Testis (tissue), 3 donors: ENCODE data around the gene DAP. TPM values are rescaled to one million over a fixed set of nuclear protein-coding genes. Genes with fewer than 3 reads are reported as not detected.

Experiments
- DNase-seq: peaks from one replicate; pipeline ENCODE4 v3.0.0-alpha.2; 2019
- H3K27ac ChIP-seq, 2 donors: fragments of 200-600 bp; sonication (generic); one replicate each; pipeline ENCODE4 v1.5.1; 2019
- H3K27me3 ChIP-seq: fragments of 200-600 bp; sonication (generic); one replicate; pipeline ENCODE4 v1.5.1; 2019
- H3K36me3 ChIP-seq: fragments of 200-600 bp; sonication (generic); one replicate; pipeline ENCODE4 v1.5.1; 2017; ENCODE audit warnings: low read depth; ENCODE audit errors: missing control alignments
- H3K4me1 ChIP-seq: fragments of 200-600 bp; sonication (generic); one replicate; pipeline ENCODE4 v1.5.1; 2019
- H3K4me3 ChIP-seq, 2 donors: fragments of 200-600 bp; sonication (generic); one replicate each; pipeline ENCODE4 v1.5.1; 2017 to 2019
- H3K9me3 ChIP-seq: fragments of 200-600 bp; sonication (generic); one replicate; pipeline ENCODE4 v1.5.1; 2017
- POLR2A ChIP-seq: fragments of 450-650 bp; IDR thresholded peaks from one replicate; pipeline ENCODE4 v1.6.1; 2017; ENCODE audit warnings: antibody characterized with exemption, mild to moderate bottlenecking, moderate library complexity
- WGBS, 2 donors: methylation state at CpG; one replicate each; pipeline ENCODE4 v1.1.5; 2018; 5-methylcytosine and 5-hydroxymethylcytosine counted together
- intact Hi-C: fragments of 100-400 bp; cut with DNase I; formaldehyde crosslinking; loops from one replicate; pipeline ENCODE4 v1.15.1; 2023; ENCODE audit warnings: low total_unique reads
- polyA plus RNA-seq: library from polyadenylated mRNA; stranded (reverse); fragments of 350-450 nt; fragmentation: Illumina TruSeq; extraction: RNeasy Lipid Tissue Mini Kit (QIAGEN cat#74804); gene quantifications from one replicate; pipeline ENCODE4 v1.2.3, GENCODE V29; 2014; ENCODE audit warnings: low read depth, low replicate concordance; ENCODE audit not compliant: insufficient read depth
- total RNA-seq, 2 donors: library from RNA; depleted of rRNA; stranded (reverse); fragments of >200 nt; gene quantifications; one replicate each; pipeline ENCODE4 v1.2.3, GENCODE V29; 2016
- TF ChIP-seq, protein P1 (sequence below), 3 experiments: fragments of 450-650 bp in 2 of 3; fragments of 200-600 bp in 1 of 3; sonication (generic) in 1 of 3; IDR thresholded peaks; one replicate each; pipeline ENCODE4 v1.5.1; 2016 to 2019; ENCODE audit warnings: antibody characterized with exemption in 3 of 3, mild to moderate bottlenecking in 2 of 3, moderate library complexity in 1 of 3

The DAP gene
- total and polyA plus RNA-seq, 3 donors from 2014 or later, result 46.3 to 92.2 (median 48.1) TPM

DNA sequence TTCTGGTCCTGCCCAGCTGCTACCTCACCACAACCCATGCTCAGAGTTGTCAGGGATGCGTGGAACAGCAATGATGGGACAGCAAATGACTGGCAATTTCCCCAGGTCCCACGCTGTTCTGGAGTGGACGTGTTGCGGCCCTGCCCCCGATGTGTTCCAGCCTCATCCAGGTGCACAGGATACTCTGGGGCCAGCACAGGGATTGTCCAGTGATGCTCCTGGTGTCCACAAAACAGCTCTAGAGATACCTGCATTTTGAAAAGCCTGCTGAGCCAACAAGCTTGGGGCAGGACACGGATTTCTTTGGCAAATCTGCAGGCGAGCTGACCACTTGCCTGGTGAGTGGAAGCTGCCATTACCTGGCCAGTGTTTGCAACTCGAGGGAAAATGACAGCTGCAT, 108.4 kb downstream of the DAP start:
- no peaks in the 10 kb centered on the region for H3K36me3 ChIP-seq
- H3K27me3 ChIP-seq, result no peaks in the 10 kb centered on the region
- intact Hi-C loops, result no loop called here

DNA sequence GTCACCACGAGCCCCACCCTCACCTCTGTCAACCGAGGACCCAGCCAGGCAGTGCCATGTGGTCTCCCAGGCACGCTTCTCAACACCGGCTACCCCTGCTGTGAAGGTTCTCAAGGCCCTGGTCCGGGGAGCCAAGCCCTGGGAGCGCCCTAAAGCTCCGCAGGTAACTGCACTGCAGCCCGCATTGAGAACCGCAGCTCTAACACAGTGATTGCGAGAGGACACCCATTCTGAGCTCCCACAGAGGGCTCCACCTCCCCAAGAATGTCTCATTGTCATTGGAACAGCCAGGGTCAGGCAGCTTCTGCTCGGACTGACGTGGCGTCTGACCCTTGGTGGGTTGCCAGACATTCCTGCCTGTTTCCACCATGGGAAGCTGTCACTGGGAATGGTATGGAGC, 108.9 kb downstream of the DAP start:
- intact Hi-C loops, result no loop called here
- no peaks in the 10 kb centered on the region for H3K27me3 ChIP-seq
- no peak for DNase-seq
- H3K9me3 ChIP-seq, result no peaks in the 10 kb centered on the region
- no peaks in the 10 kb centered on the region for H3K36me3 ChIP-seq
- H3K4me1 ChIP-seq, result no peaks in the 10 kb centered on the region
- TF ChIP-seq POLR2A, result no peak
- TF ChIP-seq, protein P1, sequence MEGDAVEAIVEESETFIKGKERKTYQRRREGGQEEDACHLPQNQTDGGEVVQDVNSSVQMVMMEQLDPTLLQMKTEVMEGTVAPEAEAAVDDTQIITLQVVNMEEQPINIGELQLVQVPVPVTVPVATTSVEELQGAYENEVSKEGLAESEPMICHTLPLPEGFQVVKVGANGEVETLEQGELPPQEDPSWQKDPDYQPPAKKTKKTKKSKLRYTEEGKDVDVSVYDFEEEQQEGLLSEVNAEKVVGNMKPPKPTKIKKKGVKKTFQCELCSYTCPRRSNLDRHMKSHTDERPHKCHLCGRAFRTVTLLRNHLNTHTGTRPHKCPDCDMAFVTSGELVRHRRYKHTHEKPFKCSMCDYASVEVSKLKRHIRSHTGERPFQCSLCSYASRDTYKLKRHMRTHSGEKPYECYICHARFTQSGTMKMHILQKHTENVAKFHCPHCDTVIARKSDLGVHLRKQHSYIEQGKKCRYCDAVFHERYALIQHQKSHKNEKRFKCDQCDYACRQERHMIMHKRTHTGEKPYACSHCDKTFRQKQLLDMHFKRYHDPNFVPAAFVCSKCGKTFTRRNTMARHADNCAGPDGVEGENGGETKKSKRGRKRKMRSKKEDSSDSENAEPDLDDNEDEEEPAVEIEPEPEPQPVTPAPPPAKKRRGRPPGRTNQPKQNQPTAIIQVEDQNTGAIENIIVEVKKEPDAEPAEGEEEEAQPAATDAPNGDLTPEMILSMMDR (IDR thresholded peaks at IDR 0.05), result no peak
- H3K27ac ChIP-seq, result no peak overlapping the region
- H3K4me3 ChIP-seq, result no peak overlapping the region
- 89 to 93% methylated on average over 11 to 13 of the region's 13 CpGs for WGBS, 2 donors

More for the DNA sequence above, 108.4 kb downstream of the DAP start:
- no peaks in the 10 kb centered on the region for H3K9me3 ChIP-seq
- no peaks in the 10 kb centered on the region for H3K4me1 ChIP-seq
- H3K4me3 ChIP-seq, result no peak overlapping the region
- no peak for DNase-seq
- TF ChIP-seq, protein P1 (IDR thresholded peaks at IDR 0.05), result no peak
- no peak for TF ChIP-seq POLR2A
- WGBS, 2 donors, result 81 to 83% methylated on average over 8 of the region's 8 CpGs
- H3K27ac ChIP-seq, result no peak overlapping the region

DNA sequence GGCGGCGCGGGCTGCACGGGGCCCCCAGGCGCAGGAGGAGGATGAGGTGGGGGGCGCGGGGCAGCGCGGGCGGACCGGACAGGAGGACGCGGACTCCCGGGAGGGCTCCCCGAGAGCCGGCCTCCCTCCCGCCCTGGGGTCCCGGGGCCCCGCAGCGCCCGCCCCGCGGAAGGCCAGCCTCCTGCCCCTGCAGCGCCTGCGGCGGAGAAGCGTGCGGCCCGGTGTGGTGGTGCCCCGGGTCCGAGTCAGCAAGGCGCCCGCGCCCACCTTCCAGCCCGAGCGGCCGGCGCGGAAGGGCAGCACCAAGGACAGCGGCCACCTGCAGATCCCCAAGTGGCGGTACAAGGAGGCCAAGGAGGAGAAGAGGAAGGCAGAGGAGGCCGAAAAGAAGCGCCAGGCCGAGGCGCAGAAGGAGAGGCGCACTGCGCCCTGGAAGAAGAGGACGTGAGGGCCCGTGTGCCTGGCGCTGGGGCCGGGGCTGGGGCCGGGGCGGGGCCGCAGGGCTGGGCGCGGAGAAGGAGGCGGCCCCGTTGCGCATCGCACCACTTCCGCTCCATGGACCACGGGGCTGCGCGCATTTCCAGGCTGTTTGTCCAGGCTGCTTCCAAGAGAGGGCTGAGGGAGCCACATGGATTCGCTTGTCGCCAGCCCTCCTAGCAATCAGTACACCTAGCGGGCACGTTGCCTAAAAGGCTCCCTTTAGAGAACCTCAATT, 111.2 kb downstream of the DAP start:
- Histone ChIP-seq H3K4me1 (no peaks in the 10 kb centered on the region), H3K27ac (no peak overlapping the region), H3K36me3 (no peaks in the 10 kb centered on the region), H3K9me3 (no peaks in the 10 kb centered on the region), H3K27me3 (no peaks in the 10 kb centered on the region), H3K4me3 (peak overlapping the region; percentile 34 to 40)
- 8 to 9% methylated on average over 20 to 55 of the region's 68 CpGs for WGBS, 2 donors
- intact Hi-C loops, result no loop called here
- peak; percentile 43 for DNase-seq
- no peak for TF ChIP-seq POLR2A
- TF ChIP-seq, protein P1 (IDR thresholded peaks at IDR 0.05), result no peak

DNA sequence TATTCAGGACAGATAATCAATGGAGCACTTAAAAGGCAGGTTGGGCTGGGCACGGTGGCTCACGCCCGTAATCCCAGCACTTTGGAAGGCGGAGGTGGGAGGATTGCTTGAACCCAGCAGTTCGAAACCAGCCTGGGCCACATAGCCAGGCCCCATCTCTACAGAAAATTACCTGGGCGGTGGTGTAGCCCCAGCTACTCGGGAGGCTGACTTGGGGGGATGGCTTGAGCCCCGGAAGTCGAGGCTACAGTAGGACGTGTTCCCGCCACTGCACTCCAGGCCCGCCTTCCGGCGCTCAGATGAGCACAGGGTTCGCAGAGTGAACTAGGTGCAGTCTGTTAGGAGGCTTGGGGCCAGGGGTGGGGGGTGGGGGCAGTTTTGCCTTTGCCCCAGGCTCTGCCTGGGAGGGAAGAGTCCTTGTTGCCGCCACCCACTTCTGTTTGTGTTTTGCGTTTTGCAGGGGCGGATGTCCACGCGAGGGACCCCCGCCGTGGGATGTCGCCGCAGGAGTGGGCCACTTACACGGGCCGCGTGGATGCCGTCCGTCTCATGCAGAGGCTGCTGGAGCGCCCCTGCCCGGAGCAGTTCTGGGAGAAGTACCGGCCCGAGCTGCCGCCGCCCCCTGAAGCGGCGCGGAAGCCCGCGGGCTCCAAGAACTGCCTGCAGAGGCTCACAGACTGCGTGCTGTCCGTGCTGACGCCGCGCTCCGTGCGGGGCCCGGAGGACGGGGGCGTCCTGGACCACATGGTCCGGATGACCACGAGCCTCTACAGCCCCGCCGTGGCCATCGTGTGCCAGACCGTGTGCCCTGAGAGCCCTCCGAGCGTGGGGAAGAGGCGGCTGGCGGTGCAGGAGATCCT, 112.0 kb downstream of the DAP start:
- H3K27me3 ChIP-seq, result no peaks in the 10 kb centered on the region
- DNase-seq, result no peak
- WGBS, 2 donors, result 41 to 59% methylated on average over 16 to 40 of the region's 60 CpGs

More for the DNA sequence above, 112.0 kb downstream of the DAP start:
- intact Hi-C loops, result no loop called here
- H3K36me3 ChIP-seq, result no peaks in the 10 kb centered on the region
- H3K27ac ChIP-seq, result no peak overlapping the region
- TF ChIP-seq, protein P1 (IDR thresholded peaks at IDR 0.05), result no peak
- TF ChIP-seq POLR2A, result no peak
- peak overlapping the region; percentile 34 to 40 for H3K4me3 ChIP-seq
- no peaks in the 10 kb centered on the region for H3K9me3 ChIP-seq
- no peaks in the 10 kb centered on the region for H3K4me1 ChIP-seq
